ENCODE measurements around the gene THBS2.

DNA sequence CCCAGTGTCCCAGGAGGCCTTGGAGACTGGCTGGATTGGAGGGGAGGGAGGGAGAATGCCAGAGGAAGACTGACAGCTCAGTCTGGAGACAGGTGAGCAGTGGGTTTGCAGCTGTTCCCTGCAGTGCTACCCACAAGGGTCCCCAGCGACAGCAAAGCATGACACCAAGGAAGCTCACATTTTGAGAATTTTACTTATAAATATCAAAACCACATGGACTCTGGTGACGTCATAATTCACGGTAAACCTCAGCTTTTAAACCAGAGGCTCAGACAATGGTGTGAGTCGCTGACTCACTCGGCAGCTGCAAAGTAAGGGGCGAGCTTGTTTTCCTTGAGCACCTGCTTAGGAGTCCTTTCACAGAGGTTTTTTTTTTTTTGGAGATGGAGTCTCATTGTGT lies 65.2 kb downstream of the THBS2 start:
- TF ChIP-seq ZFP30 (CRISPR knock-in tag; IDR thresholded peaks at IDR 0.05) (no peak), BACH2 (CRISPR knock-in tag; IDR thresholded peaks at IDR 0.05; ENCODE audit: borderline replicate concordance) (no peak), OSR1 (CRISPR knock-in tag; IDR thresholded peaks at IDR 0.05) (no peak), RARB (CRISPR knock-in tag; IDR thresholded peaks at IDR 0.05) (no peak)
- TF ChIP-seq, protein P1, sequence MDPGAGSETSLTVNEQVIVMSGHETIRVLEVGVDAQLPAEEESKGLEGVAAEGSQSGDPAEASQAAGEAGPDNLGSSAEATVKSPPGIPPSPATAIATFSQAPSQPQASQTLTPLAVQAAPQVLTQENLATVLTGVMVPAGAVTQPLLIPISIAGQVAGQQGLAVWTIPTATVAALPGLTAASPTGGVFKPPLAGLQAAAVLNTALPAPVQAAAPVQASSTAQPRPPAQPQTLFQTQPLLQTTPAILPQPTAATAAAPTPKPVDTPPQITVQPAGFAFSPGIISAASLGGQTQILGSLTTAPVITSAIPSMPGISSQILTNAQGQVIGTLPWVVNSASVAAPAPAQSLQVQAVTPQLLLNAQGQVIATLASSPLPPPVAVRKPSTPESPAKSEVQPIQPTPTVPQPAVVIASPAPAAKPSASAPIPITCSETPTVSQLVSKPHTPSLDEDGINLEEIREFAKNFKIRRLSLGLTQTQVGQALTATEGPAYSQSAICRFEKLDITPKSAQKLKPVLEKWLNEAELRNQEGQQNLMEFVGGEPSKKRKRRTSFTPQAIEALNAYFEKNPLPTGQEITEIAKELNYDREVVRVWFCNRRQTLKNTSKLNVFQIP (CRISPR knock-in tag; IDR thresholded peaks at IDR 0.05; ENCODE audit: borderline replicate concordance, low read depth): no peak
